ENCODE results near the gene TVP23A.

The TVP23A gene

DNA sequence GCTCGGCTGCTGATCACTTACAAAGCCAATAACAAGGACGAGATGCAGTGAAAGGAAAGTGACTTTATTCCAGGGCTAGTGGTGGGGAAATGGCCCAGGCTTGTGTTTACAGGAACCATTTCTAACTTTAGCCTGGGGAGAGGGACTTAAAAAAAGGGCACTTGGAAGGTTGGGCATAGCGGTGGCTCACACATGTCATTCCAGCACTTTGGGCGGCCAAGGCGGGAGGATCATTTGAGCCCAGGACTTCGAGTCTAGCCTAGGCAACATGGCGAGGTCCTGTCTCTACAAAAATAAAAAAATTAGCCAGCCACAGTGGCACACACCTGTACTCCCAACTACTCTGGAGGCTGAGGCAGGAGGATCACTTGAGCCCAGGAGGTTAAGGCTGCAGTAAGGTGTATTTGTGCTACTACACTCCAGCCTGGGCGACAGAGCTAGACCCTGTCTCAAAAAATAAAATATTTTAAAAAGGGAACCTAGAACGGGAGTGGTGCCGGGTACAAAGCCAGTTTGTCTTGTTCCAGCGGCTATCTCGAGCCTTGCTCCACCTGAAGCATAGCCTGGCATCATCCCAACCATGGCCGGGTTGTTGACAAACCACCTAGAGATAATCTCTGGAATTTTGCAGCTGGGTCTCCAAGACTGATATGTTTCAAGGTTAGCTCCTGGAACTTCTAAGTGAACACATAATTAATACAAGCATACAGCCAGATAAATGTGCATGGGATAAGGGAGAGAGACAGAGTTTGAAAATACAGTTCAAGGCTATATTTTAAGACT lies 5.7 kb upstream of the TVP23A start:
- Histone ChIP-seq H3K4me3 (ENCODE audit: low read length in 2 of 2) (no peak overlapping the region), H3K27me3 (ENCODE audit: control insufficient read depth in 1 of 2, insufficient read depth in 2 of 2, low read length in 2 of 2) (no peaks in the 10 kb centered on the region), H3K4me1 (ENCODE audit: control insufficient read depth, insufficient read depth, low read length) (peaks cover 20% of the 10 kb centered on the region), H3K9ac (ENCODE audit: low read length in 2 of 2) (no peak overlapping the region), H3K36me3 (ENCODE audit: control insufficient read depth in 2 of 2, insufficient read depth in 2 of 2, low read length in 2 of 2) (no peaks in the 10 kb centered on the region), H3K9me3 (ENCODE audit: control insufficient read depth in 2 of 2, low read length in 2 of 2) (no peaks in the 10 kb centered on the region), H3K27ac (ENCODE audit: low read length) (no peak overlapping the region)

DNA sequence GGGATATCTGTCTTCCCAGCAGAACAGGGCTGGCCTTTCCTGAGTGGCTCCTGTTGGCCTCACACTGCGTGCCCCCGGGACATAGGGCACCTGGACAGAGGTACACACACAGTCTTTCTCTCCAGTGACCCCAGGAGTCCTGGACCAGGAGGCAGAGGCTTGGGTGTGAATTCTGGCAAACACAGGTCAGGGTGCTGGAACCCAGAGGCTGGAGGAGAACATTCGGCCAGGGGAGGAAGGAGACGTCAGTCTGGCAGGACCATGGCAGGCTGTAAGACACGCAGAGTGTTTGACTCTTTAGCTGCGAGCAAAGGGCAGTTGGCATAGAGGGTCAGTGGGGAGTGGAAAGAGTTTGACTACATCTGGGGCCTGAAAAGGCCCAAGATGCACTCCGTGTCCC lies 4.1 kb upstream of the TVP23A start:
- H3K27ac ChIP-seq (ENCODE audit: low read length): no peak overlapping the region
- H3K36me3 ChIP-seq (ENCODE audit: control insufficient read depth in 2 of 2, insufficient read depth in 2 of 2, low read length in 2 of 2): no peaks in the 10 kb centered on the region
- no peaks in the 10 kb centered on the region for H3K9me3 ChIP-seq (ENCODE audit: control insufficient read depth in 2 of 2, low read length in 2 of 2)
- H3K9ac ChIP-seq (ENCODE audit: low read length in 2 of 2): no peak overlapping the region
- peaks cover 1 to 4% of the 10 kb centered on the region in 2 donors for H3K27me3 ChIP-seq (ENCODE audit: control insufficient read depth in 1 of 2, insufficient read depth in 2 of 2, low read length in 2 of 2)
- peaks cover 4% of the 10 kb centered on the region for H3K4me1 ChIP-seq (ENCODE audit: control insufficient read depth, insufficient read depth, low read length)
- H3K4me3 ChIP-seq (ENCODE audit: low read length in 2 of 2): no peak overlapping the region

DNA sequence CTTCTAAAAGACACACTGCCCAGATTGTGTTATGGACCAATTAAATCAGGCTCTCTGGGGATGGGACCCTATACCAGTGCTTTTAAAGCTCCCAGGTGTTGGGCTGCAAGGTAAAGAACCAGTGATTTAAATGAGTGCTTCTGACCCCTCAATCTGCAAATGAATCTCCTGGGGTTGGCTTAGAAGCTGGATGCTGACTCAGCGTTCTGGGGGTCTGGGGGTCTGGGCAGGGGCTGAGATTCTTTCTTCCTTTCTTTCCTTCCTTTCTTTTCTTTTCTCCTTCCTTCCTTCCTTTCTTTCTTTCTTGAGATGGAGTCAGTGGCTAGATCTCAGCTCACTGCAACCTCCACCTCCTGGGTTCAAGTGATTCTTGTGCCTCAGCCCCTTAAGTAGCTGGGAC lies 2.0 kb upstream of the TVP23A start:
- Histone ChIP-seq H3K4me1 (ENCODE audit: control insufficient read depth, insufficient read depth, low read length) (no peaks in the 10 kb centered on the region), H3K9ac (ENCODE audit: low read length in 2 of 2) (no peak overlapping the region), H3K27ac (ENCODE audit: low read length) (no peak overlapping the region), H3K9me3 (ENCODE audit: control insufficient read depth in 2 of 2, low read length in 2 of 2) (no peaks in the 10 kb centered on the region), H3K4me3 (ENCODE audit: low read length in 2 of 2) (no peak overlapping the region), H3K27me3 (ENCODE audit: control insufficient read depth in 1 of 2, insufficient read depth in 2 of 2, low read length in 2 of 2) (peaks cover 4 to 6% of the 10 kb centered on the region in 2 donors), H3K36me3 (ENCODE audit: control insufficient read depth in 2 of 2, insufficient read depth in 2 of 2, low read length in 2 of 2) (no peaks in the 10 kb centered on the region)

DNA sequence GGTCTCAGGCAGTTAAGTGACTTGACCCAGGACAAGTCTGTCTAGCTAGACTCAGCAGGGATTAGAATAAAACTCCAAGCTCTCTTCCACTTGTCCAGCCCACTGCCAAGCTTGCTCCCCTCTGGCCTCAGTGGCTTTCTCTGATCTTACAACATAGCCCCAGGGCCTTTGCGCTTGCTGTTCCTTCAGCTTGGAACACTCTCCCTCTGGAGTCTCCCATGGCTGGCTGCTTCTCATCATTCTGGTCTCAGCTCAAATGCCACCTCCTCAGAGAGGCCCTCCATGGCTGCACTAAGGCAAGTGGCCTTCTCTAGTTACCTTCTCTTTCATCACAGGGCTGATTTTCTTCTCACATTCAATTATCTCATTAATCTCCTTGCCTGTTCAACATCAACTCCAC lies 1.1 kb downstream of the TVP23A start:
- Histone ChIP-seq H3K27me3 (ENCODE audit: control insufficient read depth in 1 of 2, insufficient read depth in 2 of 2, low read length in 2 of 2) (peaks cover 4 to 8% of the 10 kb centered on the region in 2 donors), H3K4me3 (ENCODE audit: low read length in 2 of 2) (no peak overlapping the region), H3K36me3 (ENCODE audit: control insufficient read depth in 2 of 2, insufficient read depth in 2 of 2, low read length in 2 of 2) (no peaks in the 10 kb centered on the region), H3K9me3 (ENCODE audit: control insufficient read depth in 2 of 2, low read length in 2 of 2) (no peaks in the 10 kb centered on the region), H3K27ac (ENCODE audit: low read length) (no peak overlapping the region), H3K9ac (ENCODE audit: low read length in 2 of 2) (no peak overlapping the region), H3K4me1 (ENCODE audit: control insufficient read depth, insufficient read depth, low read length) (no peaks in the 10 kb centered on the region)

DNA sequence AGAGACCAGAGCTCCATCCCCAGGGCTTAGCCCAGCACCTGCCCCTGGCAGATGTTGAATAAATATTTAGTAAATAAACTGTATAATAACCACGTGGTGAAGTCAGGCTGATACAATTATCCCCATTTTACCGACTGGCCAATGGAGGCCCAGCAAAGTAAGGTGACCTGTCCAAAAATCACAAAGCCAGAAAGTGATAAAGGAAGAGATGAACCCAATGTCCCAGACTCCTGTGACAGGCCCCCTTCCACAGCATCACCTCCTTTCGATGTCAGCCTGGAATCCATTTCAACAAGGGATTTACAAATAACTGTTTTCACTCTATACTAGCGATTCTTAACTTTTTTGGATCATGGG lies 5.5 kb downstream of the TVP23A start:
- H3K27ac ChIP-seq (ENCODE audit: low read length): no peak overlapping the region
- no peak overlapping the region for H3K9ac ChIP-seq (ENCODE audit: low read length in 2 of 2)
- no peak overlapping the region for H3K4me3 ChIP-seq (ENCODE audit: low read length in 2 of 2)
- H3K4me1 ChIP-seq (ENCODE audit: control insufficient read depth, insufficient read depth, low read length): no peaks in the 10 kb centered on the region
- H3K9me3 ChIP-seq (ENCODE audit: control insufficient read depth in 2 of 2, low read length in 2 of 2): no peaks in the 10 kb centered on the region
- peaks cover 2 to 10% of the 10 kb centered on the region in 2 donors for H3K27me3 ChIP-seq (ENCODE audit: control insufficient read depth in 1 of 2, insufficient read depth in 2 of 2, low read length in 2 of 2)
- H3K36me3 ChIP-seq (ENCODE audit: control insufficient read depth in 2 of 2, insufficient read depth in 2 of 2, low read length in 2 of 2): no peaks in the 10 kb centered on the region

DNA sequence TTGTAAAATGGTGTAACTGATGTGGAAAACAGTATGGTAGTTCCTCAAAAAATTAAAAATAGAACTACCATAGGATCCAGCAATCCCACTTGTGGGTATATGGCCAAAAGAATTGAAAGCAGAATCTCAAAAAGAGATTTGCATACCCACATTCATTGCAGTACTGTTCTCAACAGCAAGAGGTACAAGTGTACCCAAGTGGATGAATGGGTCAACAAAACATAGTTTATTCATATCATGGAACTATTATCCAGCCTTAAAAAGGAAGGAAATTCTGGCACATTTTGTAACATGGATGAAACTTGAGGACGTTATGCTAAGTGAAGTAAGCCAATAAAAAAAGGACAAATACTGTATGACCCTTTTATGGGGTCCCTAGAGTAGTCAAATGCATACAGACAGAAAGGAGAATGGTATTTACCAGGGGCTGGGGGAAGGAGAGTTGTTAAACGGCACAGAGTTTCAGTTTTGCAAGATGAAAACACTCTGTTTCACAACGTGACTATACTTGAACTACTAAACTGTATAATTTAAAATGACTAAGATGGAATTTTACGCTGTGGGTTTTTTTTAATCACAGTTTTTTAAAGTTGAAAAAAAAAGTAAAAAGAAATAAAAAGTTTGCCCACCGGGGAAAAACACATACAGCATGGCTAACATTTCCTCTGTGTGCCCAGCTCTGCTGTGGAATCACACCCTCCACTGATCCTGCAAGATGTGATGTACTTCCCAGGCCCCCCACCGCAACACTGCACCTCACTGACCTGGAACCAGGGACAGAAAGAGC lies 6.1 kb downstream of the TVP23A start:
- Histone ChIP-seq H3K9ac (ENCODE audit: low read length in 2 of 2) (no peak overlapping the region), H3K9me3 (ENCODE audit: control insufficient read depth in 2 of 2, low read length in 2 of 2) (no peaks in the 10 kb centered on the region), H3K4me3 (ENCODE audit: low read length in 2 of 2) (no peak overlapping the region), H3K36me3 (ENCODE audit: control insufficient read depth in 2 of 2, insufficient read depth in 2 of 2, low read length in 2 of 2) (no peaks in the 10 kb centered on the region), H3K27ac (ENCODE audit: low read length) (no peak overlapping the region), H3K4me1 (ENCODE audit: control insufficient read depth, insufficient read depth, low read length) (no peaks in the 10 kb centered on the region), H3K27me3 (ENCODE audit: control insufficient read depth in 1 of 2, insufficient read depth in 2 of 2, low read length in 2 of 2) (peaks cover 0 to 7% of the 10 kb centered on the region in 2 donors)

DNA sequence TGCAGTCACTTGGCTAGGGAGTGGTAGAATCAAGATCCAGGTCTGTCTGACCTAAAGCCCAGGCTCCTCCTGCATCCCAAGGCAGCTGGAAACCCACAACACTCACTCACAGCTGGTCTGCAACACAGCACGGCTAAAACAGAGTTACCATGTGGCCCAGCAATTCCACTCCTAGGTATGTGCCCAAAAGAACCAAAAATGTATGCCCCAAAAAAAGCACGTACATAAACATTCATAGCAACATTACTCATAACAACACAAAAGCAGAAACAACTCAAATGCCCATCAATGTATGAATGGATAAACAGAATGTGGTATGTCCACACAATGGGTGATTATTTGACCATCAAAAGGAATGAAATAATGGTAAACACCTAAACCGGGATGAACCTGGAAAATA lies 8.9 kb downstream of the TVP23A start:
- Histone ChIP-seq H3K9ac (ENCODE audit: low read length in 2 of 2) (no peak overlapping the region), H3K9me3 (ENCODE audit: control insufficient read depth in 2 of 2, low read length in 2 of 2) (no peaks in the 10 kb centered on the region), H3K27ac (ENCODE audit: low read length) (no peak overlapping the region), H3K27me3 (ENCODE audit: control insufficient read depth in 1 of 2, insufficient read depth in 2 of 2, low read length in 2 of 2) (peaks cover 0 to 2% of the 10 kb centered on the region in 2 donors), H3K4me1 (ENCODE audit: control insufficient read depth, insufficient read depth, low read length) (no peaks in the 10 kb centered on the region), H3K36me3 (ENCODE audit: control insufficient read depth in 2 of 2, insufficient read depth in 2 of 2, low read length in 2 of 2) (no peaks in the 10 kb centered on the region), H3K4me3 (ENCODE audit: low read length in 2 of 2) (no peak overlapping the region)

DNA sequence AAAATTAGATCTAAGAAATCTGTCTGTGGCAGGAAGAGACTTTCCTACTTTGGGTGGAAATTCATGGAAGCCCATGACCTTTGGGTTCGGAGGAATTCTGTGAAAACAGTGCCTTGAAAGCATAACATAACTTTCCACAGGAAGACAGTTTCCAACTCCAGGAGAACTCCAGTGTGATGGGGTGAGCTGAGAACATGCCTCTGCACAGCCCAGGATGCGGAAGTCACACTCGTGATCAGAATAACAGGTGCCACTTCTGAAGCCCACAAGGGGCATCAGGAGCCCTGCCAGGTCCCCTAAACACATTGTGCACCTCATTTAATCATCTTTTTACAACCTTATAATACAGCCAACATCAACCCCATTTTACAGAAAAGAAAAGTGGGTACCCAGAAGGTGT lies 9.7 kb downstream of the TVP23A start:
- Histone ChIP-seq H3K27me3 (ENCODE audit: control insufficient read depth in 1 of 2, insufficient read depth in 2 of 2, low read length in 2 of 2) (peaks cover 0 to 2% of the 10 kb centered on the region in 2 donors), H3K9me3 (ENCODE audit: control insufficient read depth in 2 of 2, low read length in 2 of 2) (no peaks in the 10 kb centered on the region), H3K4me1 (ENCODE audit: control insufficient read depth, insufficient read depth, low read length) (no peaks in the 10 kb centered on the region), H3K9ac (ENCODE audit: low read length in 2 of 2) (no peak overlapping the region), H3K36me3 (ENCODE audit: control insufficient read depth in 2 of 2, insufficient read depth in 2 of 2, low read length in 2 of 2) (no peaks in the 10 kb centered on the region), H3K4me3 (ENCODE audit: low read length in 2 of 2) (no peak overlapping the region), H3K27ac (ENCODE audit: low read length) (no peak overlapping the region)

DNA sequence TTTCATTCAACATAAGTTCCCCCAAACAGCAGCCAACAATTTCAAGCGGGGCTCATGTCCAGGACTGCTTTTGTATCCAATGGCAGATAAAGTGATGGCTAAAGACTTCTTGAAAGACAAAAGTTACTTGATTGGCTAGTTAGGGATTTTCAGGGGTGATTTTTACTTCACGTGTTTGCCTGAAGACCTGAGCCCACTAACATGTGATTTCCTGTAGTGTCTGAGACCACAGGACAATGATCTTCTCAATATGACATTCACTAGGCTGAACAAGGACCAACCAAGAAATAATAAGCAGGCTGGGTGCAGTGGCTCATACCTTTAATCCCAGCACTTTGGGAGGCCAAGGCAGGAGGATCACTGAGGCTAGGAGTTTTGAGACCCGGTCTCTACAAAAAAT lies 10.4 kb downstream of the TVP23A start:
- no peak overlapping the region for H3K9ac ChIP-seq (ENCODE audit: low read length in 2 of 2)
- no peaks in the 10 kb centered on the region for H3K9me3 ChIP-seq (ENCODE audit: control insufficient read depth in 2 of 2, low read length in 2 of 2)
- no peak overlapping the region for H3K27ac ChIP-seq (ENCODE audit: low read length)
- peaks cover 0 to 2% of the 10 kb centered on the region in 2 donors for H3K27me3 ChIP-seq (ENCODE audit: control insufficient read depth in 1 of 2, insufficient read depth in 2 of 2, low read length in 2 of 2)
- H3K36me3 ChIP-seq (ENCODE audit: control insufficient read depth in 2 of 2, insufficient read depth in 2 of 2, low read length in 2 of 2): no peaks in the 10 kb centered on the region
- no peak overlapping the region for H3K4me3 ChIP-seq (ENCODE audit: low read length in 2 of 2)
- no peaks in the 10 kb centered on the region for H3K4me1 ChIP-seq (ENCODE audit: control insufficient read depth, insufficient read depth, low read length)

DNA sequence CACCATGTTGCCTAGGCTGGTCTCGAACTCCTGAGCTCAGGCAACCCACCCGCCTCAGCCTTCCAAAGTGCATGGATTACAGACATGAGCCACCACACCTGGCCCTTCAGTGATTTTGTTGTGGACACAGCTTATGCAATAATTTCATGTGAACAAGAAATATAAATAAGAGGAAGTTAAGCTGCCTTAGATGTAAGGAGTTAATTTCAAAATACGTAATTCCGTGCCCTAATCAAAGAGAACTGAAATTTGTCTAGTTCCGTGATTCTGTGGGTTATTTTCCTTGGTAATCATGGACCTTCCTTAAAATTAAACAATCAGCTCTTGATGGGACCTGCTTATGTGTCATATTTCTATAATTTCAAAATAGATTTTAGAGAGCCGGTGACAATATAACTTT lies 11.9 kb downstream of the TVP23A start:
- Histone ChIP-seq H3K27me3 (ENCODE audit: control insufficient read depth in 1 of 2, insufficient read depth in 2 of 2, low read length in 2 of 2) (peaks cover 0 to 2% of the 10 kb centered on the region in 2 donors), H3K4me1 (ENCODE audit: control insufficient read depth, insufficient read depth, low read length) (no peaks in the 10 kb centered on the region), H3K9me3 (ENCODE audit: control insufficient read depth in 2 of 2, low read length in 2 of 2) (no peaks in the 10 kb centered on the region), H3K9ac (ENCODE audit: low read length in 2 of 2) (no peak overlapping the region), H3K36me3 (ENCODE audit: control insufficient read depth in 2 of 2, insufficient read depth in 2 of 2, low read length in 2 of 2) (no peaks in the 10 kb centered on the region), H3K27ac (ENCODE audit: low read length) (no peak overlapping the region), H3K4me3 (ENCODE audit: low read length in 2 of 2) (no peak overlapping the region)

DNA sequence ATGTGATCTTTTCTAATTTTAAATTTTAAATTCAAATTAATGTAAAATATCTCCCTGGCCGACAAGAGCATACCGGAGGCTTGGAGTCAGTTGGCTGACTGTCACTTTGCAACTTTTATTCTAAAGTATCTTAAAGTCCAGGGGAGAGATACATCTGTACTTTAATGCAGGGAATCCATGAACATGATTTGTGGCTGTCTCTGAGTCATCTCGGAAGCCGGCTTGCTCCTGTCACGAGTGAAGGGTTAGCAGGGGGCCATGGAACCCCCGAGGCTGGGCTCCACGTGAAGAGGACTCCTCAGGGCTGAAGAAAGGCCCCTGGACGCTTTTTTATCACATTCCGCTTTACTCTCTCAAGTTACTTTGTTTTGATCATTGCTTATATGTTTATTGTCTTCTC lies 13.3 kb downstream of the TVP23A start:
- Histone ChIP-seq H3K27me3 (ENCODE audit: control insufficient read depth in 1 of 2, insufficient read depth in 2 of 2, low read length in 2 of 2) (peaks cover 0 to 2% of the 10 kb centered on the region in 2 donors), H3K27ac (ENCODE audit: low read length) (no peak overlapping the region), H3K9ac (ENCODE audit: low read length in 2 of 2) (no peak overlapping the region), H3K9me3 (ENCODE audit: control insufficient read depth in 2 of 2, low read length in 2 of 2) (no peaks in the 10 kb centered on the region), H3K4me1 (ENCODE audit: control insufficient read depth, insufficient read depth, low read length) (no peaks in the 10 kb centered on the region), H3K4me3 (ENCODE audit: low read length in 2 of 2) (no peak overlapping the region), H3K36me3 (ENCODE audit: control insufficient read depth in 2 of 2, insufficient read depth in 2 of 2, low read length in 2 of 2) (no peaks in the 10 kb centered on the region)

All from stomach smooth muscle (tissue), 2 donors.